Globus pallidus (tissue), 1 donor: ENCODE measurements around the gene SMAD6.

ENCODE experiments used
- DNase-seq: peaks from one replicate; pipeline ENCODE4 v3.0.0-alpha.2; 2015; ENCODE audit warnings: low spot score

Gene SMAD6

GRCh38 chr15:66704019-66704802 is 2.2 kb downstream of the SMAD6 start:
- DNase-seq = no peak

GRCh38 chr15:66704803-66705153 is 2.7 kb downstream of the SMAD6 start:
- DNase-seq = no peak

GRCh38 chr15:66705277-66706146 is 3.5 kb downstream of the SMAD6 start:
- DNase-seq = no peak

GRCh38 chr15:66706225-66706732 is 4.2 kb downstream of the SMAD6 start:
- no peak for DNase-seq

GRCh38 chr15:66706840-66707239 is 4.8 kb downstream of the SMAD6 start:
- no peak for DNase-seq

- DNase-seq = no peak
These were observed 5.5 kb downstream of the SMAD6 start for GRCh38 chr15:66707310-66708082.

GRCh38 chr15:66708389-66708788 is 6.4 kb downstream of the SMAD6 start:
- DNase-seq = no peak

- DNase-seq = no peak
These were observed 7.8 kb downstream of the SMAD6 start for GRCh38 chr15:66709884-66710283.

GRCh38 chr15:66711260-66711659 is 9.2 kb downstream of the SMAD6 start:
- no peak for DNase-seq

GRCh38 chr15:66711862-66712261 is 9.8 kb downstream of the SMAD6 start:
- no peak for DNase-seq

- DNase-seq = no peak
These were observed 11.9 kb downstream of the SMAD6 start for GRCh38 chr15:66713843-66714508.

GRCh38 chr15:66714543-66714981 is 12.5 kb downstream of the SMAD6 start:
- no peak for DNase-seq

GRCh38 chr15:66715181-66715624 is 13.2 kb downstream of the SMAD6 start:
- DNase-seq = no peak

GRCh38 chr15:66715720-66716655 is 14.0 kb downstream of the SMAD6 start:
- no peak for DNase-seq

- DNase-seq = no peak
These were observed 14.6 kb downstream of the SMAD6 start for GRCh38 chr15:66716656-66717020.

- DNase-seq = no peak
These were observed 16.4 kb downstream of the SMAD6 start for GRCh38 chr15:66718220-66718988.

- no peak for DNase-seq
These were observed 17.4 kb downstream of the SMAD6 start for GRCh38 chr15:66719471-66719870.

GRCh38 chr15:66720206-66721010 is 18.4 kb downstream of the SMAD6 start:
- DNase-seq = no peak

GRCh38 chr15:66721020-66721419 is 19.0 kb downstream of the SMAD6 start:
- no peak for DNase-seq
